Thoracic aorta (tissue), 2 donors: ENCODE measurements around the gene PDLIM7. TPM values are rescaled to one million over a fixed set of nuclear protein-coding genes. Genes with fewer than 3 reads are reported as not detected.

ENCODE experiments used
- ATAC-seq: fragments of 150-250 bp; one replicate; pipeline ENCODE4 v1.8.0; 2017; ENCODE audit warnings: low read depth; ENCODE audit not compliant: insufficient number of reproducible peaks, low FRiP score
- DNase-seq: peaks from one replicate; pipeline ENCODE4 v3.0.0-alpha.2; 2020; ENCODE audit warnings: low spot score
- H3K27ac ChIP-seq, 2 donors: fragments of 200-600 bp; sonication (generic); 1 replicate in 1 of 2; 2 replicates in 1 of 2; pipeline ENCODE4 v1.5.1; 2016; ENCODE audit warnings: mild to moderate bottlenecking in 2 of 2, moderate library complexity in 2 of 2
- H3K27me3 ChIP-seq: fragments of 200-600 bp; sonication (generic); replicated peaks from 2 replicates; pipeline ENCODE4 v1.6.0; 2016; ENCODE audit warnings: mild to moderate bottlenecking; ENCODE audit not compliant: insufficient read depth
- H3K36me3 ChIP-seq: fragments of 200-600 bp; sonication (generic); one replicate; pipeline ENCODE4 v1.5.1; 2016
- H3K4me1 ChIP-seq, 2 donors: fragments of 200-600 bp; sonication (generic); 1 replicate in 1 of 2; 2 replicates in 1 of 2; pipeline versions ENCODE4 v1.5.1 to v1.6.0; 2016; ENCODE audit warnings: low read depth in 2 of 2, mild to moderate bottlenecking in 1 of 2; ENCODE audit not compliant: control insufficient read depth in 1 of 2
- H3K4me3 ChIP-seq: fragments of 200-600 bp; sonication (generic); 2 replicates; pipeline ENCODE4 v1.5.1; 2016; ENCODE audit warnings: mild to moderate bottlenecking
- H3K9me3 ChIP-seq: fragments of 200-600 bp; sonication (generic); 2 replicates; pipeline ENCODE4 v1.5.1; 2016
- total RNA-seq, 2 donors: library from RNA; depleted of rRNA; stranded (reverse); fragments of >200 nt; gene quantifications; one replicate each; pipeline versions ENCODE4 v1.1.0 to v1.2.3, GENCODE V29; 2016
- TF ChIP-seq, protein P1 (sequence below): fragments of 200-600 bp; sonication (generic); IDR thresholded peaks from one replicate; pipeline ENCODE4 v1.5.1; 2019; ENCODE audit warnings: antibody characterized with exemption

PDLIM7 gene
- total RNA-seq, 2 donors from 2014 or later: 626 to 891 TPM

DNA sequence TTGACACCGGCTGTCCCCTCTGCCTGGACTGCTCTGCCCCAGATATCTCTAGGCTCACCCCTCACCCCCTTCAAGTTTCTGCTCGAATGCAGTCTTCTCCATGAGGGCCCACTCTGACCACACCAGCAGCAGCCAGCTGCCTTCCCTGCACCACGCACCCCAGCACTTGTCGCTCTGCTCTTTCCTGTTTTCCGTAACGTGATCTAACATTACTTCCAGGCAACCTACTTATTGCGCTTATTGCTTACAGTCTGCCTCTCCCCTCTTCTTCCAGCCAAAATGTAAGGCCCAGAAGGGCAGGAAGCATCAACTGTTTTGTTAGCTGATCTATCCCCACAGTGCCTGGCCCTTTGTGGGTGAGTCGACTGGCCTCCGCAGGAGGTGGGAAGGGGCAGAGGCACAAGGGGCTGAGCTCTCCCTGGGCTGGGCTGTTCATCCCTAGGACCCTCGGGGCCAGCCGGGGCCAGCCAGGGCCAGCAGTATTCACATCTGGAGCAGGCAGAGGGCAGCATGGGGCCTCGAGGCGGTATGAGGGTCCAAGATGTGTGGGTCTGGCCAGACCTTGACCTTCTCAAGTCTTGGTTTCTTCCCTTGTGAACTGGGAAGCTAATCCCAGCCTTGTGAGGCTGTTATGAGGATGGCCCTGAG is 12.4 kb downstream of the PDLIM7 start:
- DNase-seq: no peak
- H3K4me1 ChIP-seq: peaks cover 7 to 92% of the 10 kb centered on the region in 2 donors
- peak overlapping the region; percentile 51 to 70 for H3K27ac ChIP-seq
- no peak overlapping the region for H3K4me3 ChIP-seq
- ATAC-seq: no peak
- no peaks in the 10 kb centered on the region for H3K27me3 ChIP-seq
- peaks cover 65% of the 10 kb centered on the region for H3K36me3 ChIP-seq
- TF ChIP-seq, protein P1, sequence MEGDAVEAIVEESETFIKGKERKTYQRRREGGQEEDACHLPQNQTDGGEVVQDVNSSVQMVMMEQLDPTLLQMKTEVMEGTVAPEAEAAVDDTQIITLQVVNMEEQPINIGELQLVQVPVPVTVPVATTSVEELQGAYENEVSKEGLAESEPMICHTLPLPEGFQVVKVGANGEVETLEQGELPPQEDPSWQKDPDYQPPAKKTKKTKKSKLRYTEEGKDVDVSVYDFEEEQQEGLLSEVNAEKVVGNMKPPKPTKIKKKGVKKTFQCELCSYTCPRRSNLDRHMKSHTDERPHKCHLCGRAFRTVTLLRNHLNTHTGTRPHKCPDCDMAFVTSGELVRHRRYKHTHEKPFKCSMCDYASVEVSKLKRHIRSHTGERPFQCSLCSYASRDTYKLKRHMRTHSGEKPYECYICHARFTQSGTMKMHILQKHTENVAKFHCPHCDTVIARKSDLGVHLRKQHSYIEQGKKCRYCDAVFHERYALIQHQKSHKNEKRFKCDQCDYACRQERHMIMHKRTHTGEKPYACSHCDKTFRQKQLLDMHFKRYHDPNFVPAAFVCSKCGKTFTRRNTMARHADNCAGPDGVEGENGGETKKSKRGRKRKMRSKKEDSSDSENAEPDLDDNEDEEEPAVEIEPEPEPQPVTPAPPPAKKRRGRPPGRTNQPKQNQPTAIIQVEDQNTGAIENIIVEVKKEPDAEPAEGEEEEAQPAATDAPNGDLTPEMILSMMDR: no peak
- no peaks in the 10 kb centered on the region for H3K9me3 ChIP-seq

DNA sequence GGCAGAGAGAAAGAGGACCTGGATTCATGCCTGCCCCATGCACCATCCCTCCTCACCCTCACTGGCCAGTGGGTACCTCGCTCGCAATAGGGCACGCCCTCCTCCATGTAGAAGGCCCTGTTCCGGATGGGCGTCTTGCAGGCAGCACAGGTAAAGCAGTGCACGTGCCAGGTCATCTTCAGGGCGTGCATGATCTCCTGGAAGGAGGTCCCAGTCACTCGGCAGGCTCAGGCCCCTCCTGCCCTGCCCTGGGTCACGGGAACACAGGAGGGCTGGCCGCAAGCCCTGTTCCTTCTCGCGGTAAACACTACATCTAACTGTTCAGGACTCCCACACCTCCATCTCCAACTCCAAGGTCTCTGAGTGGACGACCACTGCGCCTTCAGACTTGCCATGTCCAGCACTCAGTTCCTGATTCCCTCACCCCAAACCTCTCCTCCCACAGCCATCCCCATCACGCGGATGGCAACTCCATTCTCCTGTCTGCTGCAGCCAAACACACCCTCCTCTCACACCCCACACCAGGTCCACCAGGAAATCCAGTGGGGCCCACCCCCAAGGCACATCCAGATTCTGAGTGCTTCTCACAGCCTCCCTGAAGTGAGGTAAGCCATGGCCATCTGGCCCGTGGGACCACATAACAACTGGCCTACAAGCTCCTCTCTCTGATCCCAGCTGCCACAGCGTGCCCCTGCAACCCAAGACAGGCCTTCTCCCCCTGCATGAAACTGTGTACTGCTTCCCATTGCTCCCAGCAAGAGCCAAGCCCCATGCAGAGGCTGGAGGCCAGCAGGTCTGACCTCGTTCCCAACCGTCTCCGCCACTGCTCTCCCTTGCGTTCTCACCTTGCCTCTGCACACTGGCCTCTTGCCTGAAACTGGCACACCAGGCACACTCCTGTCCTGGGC is 13.2 kb downstream of the PDLIM7 start:
- H3K36me3 ChIP-seq: peaks cover 58% of the 10 kb centered on the region
- H3K27me3 ChIP-seq: no peaks in the 10 kb centered on the region
- H3K4me3 ChIP-seq: no peak overlapping the region
- no peaks in the 10 kb centered on the region for H3K9me3 ChIP-seq
- H3K27ac ChIP-seq: peak overlapping the region; percentile 51 to 70
- ATAC-seq (no peak), DNase-seq (no peak)
- H3K4me1 ChIP-seq: peaks cover 10 to 92% of the 10 kb centered on the region in 2 donors
- TF ChIP-seq, protein P1: no peak

DNA sequence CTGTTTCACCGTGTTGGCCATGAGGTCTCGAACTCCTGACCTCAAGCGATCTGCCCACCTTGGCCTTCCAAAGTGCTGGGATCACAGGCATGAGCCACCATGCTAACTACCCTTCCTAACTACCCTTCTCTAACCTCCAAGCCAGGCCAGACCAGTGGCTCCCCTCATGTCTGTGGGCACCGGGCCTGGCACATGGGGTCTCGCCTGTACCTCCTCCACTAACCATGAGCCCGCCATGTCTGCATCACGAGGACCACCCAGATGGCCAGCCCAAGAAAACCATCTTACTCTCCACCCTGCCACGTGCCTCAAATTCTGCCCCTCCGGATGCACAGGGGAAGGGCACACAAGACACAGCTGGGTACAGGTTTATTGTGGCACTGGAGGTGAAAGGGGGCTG is 14.4 kb downstream of the PDLIM7 start:
- Histone ChIP-seq H3K27ac (peak overlapping the region; percentile 51 to 70), H3K36me3 (peaks cover 46% of the 10 kb centered on the region), H3K27me3 (no peaks in the 10 kb centered on the region), H3K4me3 (no peak overlapping the region), H3K4me1 (peaks cover 15 to 94% of the 10 kb centered on the region in 2 donors), H3K9me3 (no peaks in the 10 kb centered on the region)
- DNase-seq (no peak), ATAC-seq (no peak)
- TF ChIP-seq, protein P1: no peak

DNA sequence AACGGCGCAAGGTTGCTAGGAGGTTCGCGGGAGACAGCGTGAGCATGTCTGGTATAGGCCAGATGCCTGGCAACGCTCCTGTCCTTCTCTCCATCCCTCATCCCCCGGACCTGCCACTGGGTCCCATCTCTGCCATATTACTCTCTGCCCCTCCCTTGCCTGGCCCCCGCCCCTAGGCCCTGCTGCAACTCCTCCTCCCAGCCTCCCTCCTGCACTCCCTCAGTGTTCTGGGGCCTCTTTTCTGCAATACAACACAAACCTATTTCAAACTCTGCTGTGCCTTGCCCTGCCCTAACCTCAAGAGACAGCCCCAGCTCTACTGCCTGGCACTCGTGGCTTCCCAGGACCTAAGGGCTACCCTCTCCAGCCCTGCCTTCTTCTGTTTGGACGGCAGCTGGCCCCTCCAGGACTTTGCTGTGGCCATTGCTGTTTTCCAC is 15.0 kb downstream of the PDLIM7 start:
- H3K4me1 ChIP-seq: peaks cover 15 to 88% of the 10 kb centered on the region in 2 donors
- H3K27ac ChIP-seq: peak overlapping the region; percentile 51 to 81
- H3K27me3 ChIP-seq: no peaks in the 10 kb centered on the region
- no peak overlapping the region for H3K4me3 ChIP-seq
- TF ChIP-seq, protein P1: no peak
- no peaks in the 10 kb centered on the region for H3K9me3 ChIP-seq
- H3K36me3 ChIP-seq: peaks cover 39% of the 10 kb centered on the region
- no peak for ATAC-seq
- no peak for DNase-seq

DNA sequence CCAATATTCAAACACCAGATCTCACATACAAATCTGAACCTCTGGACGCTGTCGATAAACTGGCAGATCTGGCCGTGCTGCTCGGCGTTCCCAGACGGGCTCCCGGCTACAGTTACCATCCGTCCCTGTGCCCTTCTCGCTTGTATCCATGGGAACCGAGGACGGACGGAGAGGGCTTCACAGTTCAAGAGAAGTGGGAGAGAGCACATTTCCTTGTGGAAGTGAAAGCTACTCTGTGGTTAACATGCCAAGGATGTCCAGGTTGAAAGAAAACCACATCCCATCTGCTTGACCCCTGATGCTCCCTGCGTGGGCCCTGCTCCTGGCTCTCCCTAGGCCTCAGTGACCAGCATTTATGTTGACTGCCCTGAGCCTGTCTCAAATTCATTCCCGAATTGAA is 17.6 kb downstream of the PDLIM7 start:
- DNase-seq (no peak), ATAC-seq (no peak)
- Histone ChIP-seq H3K36me3 (peaks cover 17% of the 10 kb centered on the region), H3K4me1 (peaks cover 27 to 84% of the 10 kb centered on the region in 2 donors), H3K9me3 (no peaks in the 10 kb centered on the region), H3K27ac (peak overlapping the region; percentile 72 to 81), H3K27me3 (no peaks in the 10 kb centered on the region), H3K4me3 (no peak overlapping the region)
- TF ChIP-seq, protein P1: no peak
